Activated naive CD4-positive, alpha-beta T cell treated with anti-CD3 and anti-CD28 coated beads, Interleukin-2, amount 50 U/mL, for 72 hours (primary cell): Measurements from ENCODE around the gene IP6K1. TPM values are rescaled to one million over a fixed set of nuclear protein-coding genes. Genes with fewer than 3 reads are reported as not detected.
A peak's percentile ranks its signal among the peaks of the same experiment; 100 is the strongest.
"Not testable (repeated sequence)": the region's sequence is repeated elsewhere in the genome, so short reads cannot be mapped to it uniquely, and the experiment has no call there.

Experiments used
- ATAC-seq, 2 donors: fragments of 150-1000 bp; cut with Tn5 transposase; 2 replicates each; pipeline ENCODE4 v1.10.0; 2021; ENCODE audit warnings: mild to moderate bottlenecking in 2 of 2, moderate library complexity in 2 of 2
- DNase-seq, 2 donors: peaks; one replicate each; pipeline ENCODE4 v3.0.0; 2021 to 2022; ENCODE audit warnings: low spot score in 2 of 2
- H3K27ac Mint-ChIP-seq, 2 donors: one replicate each; pipeline ENCODE4 v1.8.0; 2022; ENCODE audit warnings: mild to moderate bottlenecking in 2 of 2, mixed read lengths in 2 of 2
- H3K36me3 Mint-ChIP-seq, 2 donors: one replicate each; pipeline ENCODE4 v1.8.0; 2022; ENCODE audit warnings: mixed read lengths in 2 of 2
- H3K9me3 Mint-ChIP-seq, 2 donors: one replicate each; pipeline ENCODE4 v1.8.0; 2022; ENCODE audit warnings: mixed read lengths in 2 of 2
- total RNA-seq, 2 donors: library from RNA; stranded (reverse); gene quantifications; one replicate each; pipeline ENCODE4 v1.2.3, GENCODE V29; 2022

IP6K1 gene
- total RNA-seq, 2 donors from 2014 or later: 26.2 to 26.9 TPM

DNA sequence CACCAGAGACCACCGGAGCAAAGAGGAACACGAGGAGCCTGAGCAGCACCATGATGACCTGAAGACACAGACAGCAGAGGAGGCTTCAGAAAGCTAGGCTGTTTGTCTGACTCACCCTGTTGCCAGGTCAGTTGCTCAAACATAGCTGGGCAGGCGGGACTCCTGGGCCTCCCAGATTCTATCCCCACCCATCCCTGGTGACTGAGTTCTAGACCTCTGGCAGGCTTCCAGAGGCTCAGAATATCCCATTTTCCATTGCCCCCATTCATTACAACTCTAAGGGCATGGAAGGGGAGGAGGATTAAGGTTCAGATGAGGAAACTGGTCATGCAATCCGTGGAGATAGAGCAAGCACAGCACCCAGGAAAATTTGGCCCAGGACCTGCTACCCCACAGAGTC lies 13.4 kb upstream of the IP6K1 start, which contains the start of gene CDHR4:
TSS of gene CDHR4 (minus strand) at position 113 of the 400 bp plus-strand sequence. CDS start at position 52, 61 bp downstream.
- DNase-seq (no peak), ATAC-seq (no peak)
- H3K36me3 Mint-ChIP-seq: no peaks in the 10 kb centered on the region
- no peak within 1 kb of the TSS for H3K27ac Mint-ChIP-seq
- H3K9me3 Mint-ChIP-seq: no peaks in the 10 kb centered on the region

GRCh38 chr3:49799105-49799504 lies 12.8 kb upstream of the IP6K1 start:
- DNase-seq (no peak), ATAC-seq (no peak)
- Mint-ChIP-seq H3K36me3 (no peaks in the 10 kb centered on the region), H3K9me3 (no peaks in the 10 kb centered on the region), H3K27ac (no peak overlapping the region)

DNA sequence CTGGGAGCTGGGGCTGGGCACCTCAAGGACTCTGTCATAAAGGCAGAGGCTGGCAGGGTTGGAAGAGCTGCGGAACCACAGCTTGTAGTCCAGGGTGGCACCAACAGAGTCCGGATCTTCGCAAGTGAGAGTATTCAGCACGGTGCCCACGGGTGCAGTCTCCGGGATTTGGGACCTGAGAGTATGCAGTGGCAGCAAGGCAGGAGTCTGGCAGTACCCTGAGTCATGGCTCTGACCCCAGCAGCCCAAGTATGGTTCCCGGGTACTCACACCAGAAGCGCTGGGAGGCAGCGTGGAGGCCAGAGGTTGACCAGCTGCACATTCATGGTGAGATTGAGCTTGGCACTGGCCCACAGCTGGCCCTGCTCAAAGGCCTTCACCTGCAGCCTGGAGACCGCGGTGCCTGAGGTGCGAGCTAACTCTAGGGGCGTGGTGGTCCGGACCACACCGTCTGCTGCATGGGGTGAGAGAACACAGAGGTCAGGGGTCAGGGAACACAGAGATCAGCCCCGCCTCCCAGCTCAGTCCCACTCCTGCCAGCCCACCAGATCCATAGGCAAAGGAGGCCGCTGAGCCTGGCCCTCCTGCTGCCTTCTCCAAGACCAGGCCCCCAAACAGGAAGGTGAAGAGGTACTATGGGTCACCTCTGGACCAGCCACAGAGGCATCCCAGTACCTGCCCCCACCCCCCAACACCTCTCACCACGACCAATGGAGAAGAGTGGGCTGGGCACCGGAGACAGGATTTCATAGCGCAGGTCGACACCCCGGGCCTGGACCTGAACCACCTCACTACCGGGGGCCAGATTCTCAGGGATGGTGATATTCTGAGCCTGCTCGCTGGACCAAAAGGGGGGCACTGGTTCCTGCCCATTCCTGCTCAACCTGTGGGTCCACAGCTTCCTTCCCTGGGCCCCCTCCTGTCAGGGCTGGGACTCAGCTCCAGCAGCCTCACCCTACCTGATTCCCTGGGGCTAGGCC lies 8.9 kb upstream of the IP6K1 start:
- H3K9me3 Mint-ChIP-seq: no peaks in the 10 kb centered on the region
- H3K27ac Mint-ChIP-seq: no peak overlapping the region
- H3K36me3 Mint-ChIP-seq: no peaks in the 10 kb centered on the region
- DNase-seq (no peak), ATAC-seq (no peak)

DNA sequence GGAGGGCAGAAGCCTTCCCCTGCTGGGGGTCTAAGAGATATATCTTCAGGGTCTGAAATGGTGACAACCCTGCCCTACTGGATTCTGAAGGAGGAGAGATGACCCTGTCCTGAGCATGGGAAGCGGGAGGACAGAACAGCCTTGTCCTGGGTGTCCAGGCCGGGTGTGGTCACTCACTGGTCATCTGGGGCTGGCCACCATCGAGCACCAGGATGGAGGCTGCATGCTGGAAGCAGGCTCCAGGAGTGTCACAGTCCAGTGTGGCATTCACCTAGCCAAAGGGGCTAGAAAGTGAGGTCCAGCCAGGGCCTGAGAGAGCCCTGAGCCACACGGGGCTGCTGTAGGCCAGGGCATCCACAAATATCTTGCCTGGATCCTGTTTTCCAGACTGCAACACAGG lies 8.1 kb upstream of the IP6K1 start:
- Mint-ChIP-seq H3K9me3 (no peaks in the 10 kb centered on the region), H3K27ac (no peak overlapping the region), H3K36me3 (no peaks in the 10 kb centered on the region)
- DNase-seq (no peak), ATAC-seq (no peak)

DNA sequence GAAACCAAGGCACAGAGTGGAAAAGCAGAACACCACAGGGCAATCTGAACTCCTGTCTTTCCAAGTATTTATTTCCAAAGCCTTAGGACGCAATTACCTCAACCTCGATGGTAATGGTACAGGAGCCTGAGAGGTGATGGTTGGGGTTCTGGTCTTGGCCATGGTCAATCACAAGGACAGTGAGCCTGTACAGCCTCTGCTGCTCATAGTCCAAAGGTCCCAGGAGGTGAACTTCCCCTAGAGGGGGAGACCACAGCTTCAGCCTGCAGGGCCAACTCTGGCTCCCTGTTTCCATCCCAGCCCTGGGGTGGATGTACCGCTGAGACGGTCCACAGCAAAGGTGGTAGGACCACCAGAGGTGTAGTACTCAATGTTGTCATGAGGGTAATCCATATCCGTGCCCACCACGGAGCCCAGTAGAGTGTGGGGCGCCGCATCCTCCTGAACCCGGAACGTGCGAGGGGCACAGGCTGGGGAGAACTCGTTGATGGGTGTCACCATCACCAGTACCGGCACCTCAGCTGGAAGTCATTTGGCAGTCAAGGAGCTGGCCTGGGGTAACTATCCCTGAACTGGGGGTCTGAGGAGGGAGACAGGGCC lies 7.2 kb upstream of the IP6K1 start:
- Mint-ChIP-seq H3K36me3 (no peaks in the 10 kb centered on the region), H3K27ac (no peak overlapping the region), H3K9me3 (no peaks in the 10 kb centered on the region)
- no peak for ATAC-seq
- no peak for DNase-seq

- no peak for ATAC-seq
Observed at GRCh38 chr3:49792371-49793150, 6.2 kb upstream of the IP6K1 start.

GRCh38 chr3:49791571-49791970 lies 5.2 kb upstream of the IP6K1 start:
- Mint-ChIP-seq H3K36me3 (no peaks in the 10 kb centered on the region), H3K27ac (no peak overlapping the region), H3K9me3 (no peaks in the 10 kb centered on the region)
- ATAC-seq (no peak), DNase-seq (peak in 1 of 2 donors; percentile 42)

More at GRCh38 chr3:49792371-49793150, 6.2 kb upstream of the IP6K1 start:
- Mint-ChIP-seq H3K9me3 (no peaks in the 10 kb centered on the region), H3K27ac (no peak overlapping the region), H3K36me3 (no peaks in the 10 kb centered on the region)
- peak in 1 of 2 donors; percentile 38 for DNase-seq

DNA sequence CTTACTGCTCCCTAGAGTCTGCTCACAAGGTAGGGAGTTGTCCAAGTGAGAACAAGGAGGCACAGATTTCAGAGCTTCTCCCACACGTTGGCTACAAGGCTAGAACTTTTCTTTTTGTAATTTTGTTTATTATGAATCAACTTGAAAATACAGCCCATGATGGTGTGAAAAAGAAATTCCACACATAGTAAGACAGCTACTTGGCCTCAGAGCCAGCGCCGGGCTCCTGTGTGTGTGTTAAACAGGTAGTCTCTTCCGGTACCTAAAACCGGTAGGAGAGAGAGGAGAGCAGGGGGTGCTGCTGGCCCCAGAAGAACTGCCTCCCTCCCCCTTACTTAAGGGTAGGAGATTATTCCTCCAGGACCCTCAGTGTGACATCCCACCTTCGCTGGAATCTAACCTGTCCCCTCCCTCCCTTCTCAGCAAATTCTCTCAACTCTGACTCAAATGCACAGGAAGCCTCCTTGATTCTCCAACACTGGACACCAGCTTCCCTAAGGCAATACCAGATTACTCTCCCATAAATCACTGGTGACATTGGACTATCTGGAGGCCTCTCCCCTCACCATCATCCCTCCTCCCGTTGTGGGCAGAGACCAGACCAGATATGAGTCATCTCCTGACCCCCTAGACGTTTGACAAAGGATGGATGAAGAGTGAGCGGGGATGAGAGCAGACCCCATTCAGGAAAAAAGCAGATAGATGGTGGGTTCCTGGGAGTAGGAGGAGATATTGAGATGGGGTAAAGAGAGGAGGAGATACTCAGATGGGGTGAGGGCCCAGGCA lies 4.5 kb upstream of the IP6K1 start:
- peaks cover 0 to under 1% of the 10 kb centered on the region in 2 donors for H3K36me3 Mint-ChIP-seq
- no peaks in the 10 kb centered on the region for H3K9me3 Mint-ChIP-seq
- no peak for ATAC-seq
- peak in 1 of 2 donors; percentile 11 for DNase-seq
- no peak overlapping the region for H3K27ac Mint-ChIP-seq

DNA sequence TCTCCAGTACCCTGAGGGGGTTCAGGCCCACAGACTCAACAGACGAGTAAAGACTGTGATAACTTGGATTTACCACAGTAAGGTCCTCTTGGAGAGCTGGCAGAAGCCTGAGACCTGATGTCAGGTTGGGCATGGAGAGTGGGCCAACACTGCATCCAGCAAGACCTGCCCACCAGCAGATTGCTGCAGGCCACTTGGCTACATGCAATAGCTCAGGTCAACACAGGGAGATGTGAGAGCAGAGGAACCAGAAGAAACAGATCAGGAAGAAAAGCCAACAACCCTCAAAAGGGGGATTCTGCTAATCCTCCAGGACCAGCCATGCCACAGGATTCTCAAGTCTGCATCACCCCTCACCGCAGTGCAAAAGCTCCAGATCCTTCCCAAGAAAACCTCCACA lies 1.7 kb upstream of the IP6K1 start:
- Mint-ChIP-seq H3K36me3 (peaks cover 6 to 7% of the 10 kb centered on the region in 2 donors), H3K27ac (peak overlapping the region in 1 of 2 donors; percentile 96), H3K9me3 (no peaks in the 10 kb centered on the region)
- no peak for DNase-seq
- no peak for ATAC-seq

DNA sequence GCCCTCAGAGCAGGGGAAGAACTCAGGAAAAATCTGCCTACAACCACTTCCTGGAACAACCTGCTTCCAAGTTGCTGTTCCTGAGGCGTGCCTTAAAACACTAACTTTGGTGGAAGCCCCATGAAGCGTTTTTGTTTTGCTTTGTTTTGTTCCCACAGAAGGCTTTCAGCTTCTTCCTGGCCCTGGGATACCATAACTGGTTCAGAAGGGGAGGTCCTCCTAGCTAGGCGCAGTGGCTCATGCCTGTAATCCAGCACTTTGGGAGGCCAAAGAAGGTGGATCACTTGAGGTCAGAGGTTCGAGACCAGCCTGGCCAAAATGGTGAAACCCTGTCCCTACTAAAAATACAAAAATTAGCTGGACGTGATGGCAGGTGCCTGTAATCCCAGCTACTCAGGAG lies 1.2 kb upstream of the IP6K1 start:
- ATAC-seq: no peak
- Mint-ChIP-seq H3K27ac (peak overlapping the region; percentile 36 to 96), H3K9me3 (no peaks in the 10 kb centered on the region), H3K36me3 (peaks cover 6 to 7% of the 10 kb centered on the region in 2 donors)
- DNase-seq: no peak

DNA sequence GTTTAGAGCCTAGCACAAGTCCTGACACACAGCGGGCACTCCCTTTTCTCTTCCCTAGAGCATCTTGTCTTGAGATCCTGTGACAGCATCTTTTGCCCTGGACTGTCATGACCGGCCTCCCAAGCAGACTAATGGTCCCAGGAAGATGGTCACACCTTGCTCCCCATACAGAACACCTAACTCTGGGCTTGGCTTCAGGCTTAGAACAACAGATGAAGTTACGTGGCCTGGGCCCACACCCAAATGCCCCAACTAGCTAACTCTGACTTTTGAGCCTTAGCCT lies 781 bp upstream of the IP6K1 start:
- ATAC-seq: no peak
- Mint-ChIP-seq H3K9me3 (no peaks in the 10 kb centered on the region), H3K27ac (peak overlapping the region; percentile 96), H3K36me3 (peaks cover 6 to 7% of the 10 kb centered on the region in 2 donors)
- DNase-seq: no peak

DNA sequence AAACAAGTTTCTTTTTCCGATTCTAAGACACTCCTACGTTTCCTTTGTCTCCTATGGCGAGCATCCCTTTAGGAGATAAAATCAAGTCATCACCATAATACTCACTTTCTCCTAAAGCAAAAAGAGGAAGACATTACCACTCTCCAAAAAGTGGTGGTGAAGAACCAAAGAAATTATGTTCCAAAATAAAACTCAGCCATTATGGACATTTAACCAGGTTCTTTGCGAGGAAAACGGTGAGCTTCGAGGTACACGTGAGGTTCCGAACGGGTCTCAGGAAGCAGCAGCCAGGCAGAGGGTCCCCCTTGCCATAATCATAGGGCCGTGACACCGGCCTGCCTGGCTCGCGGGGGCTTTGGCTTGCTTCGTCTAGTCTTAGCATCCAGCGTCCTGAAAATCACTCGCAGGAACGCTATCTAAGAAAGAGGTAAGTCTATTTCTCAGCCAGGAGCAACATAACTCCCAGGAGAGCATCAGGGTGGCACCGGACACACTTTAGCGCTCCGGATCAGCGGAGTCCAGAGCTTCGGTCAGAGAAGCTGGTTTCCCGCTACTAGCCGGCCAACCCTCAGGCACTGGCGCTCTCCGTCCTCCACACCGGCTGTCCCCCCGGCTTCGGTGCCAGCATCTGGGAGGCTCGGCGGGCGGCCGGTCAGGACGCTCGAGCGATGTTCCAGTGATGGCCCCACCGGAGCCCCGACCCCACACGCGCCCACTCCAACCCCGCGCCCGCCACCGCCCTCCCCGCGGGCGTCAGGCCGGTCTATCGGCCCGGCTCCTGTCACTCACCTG lies 581 bp downstream of the IP6K1 start:
- Mint-ChIP-seq H3K9me3 (no peaks in the 10 kb centered on the region), H3K36me3 (peaks cover 6 to 7% of the 10 kb centered on the region in 2 donors), H3K27ac (peak overlapping the region; percentile 93 to 96)
- ATAC-seq (peak; percentile 38 to 44), DNase-seq (no peak)

DNA sequence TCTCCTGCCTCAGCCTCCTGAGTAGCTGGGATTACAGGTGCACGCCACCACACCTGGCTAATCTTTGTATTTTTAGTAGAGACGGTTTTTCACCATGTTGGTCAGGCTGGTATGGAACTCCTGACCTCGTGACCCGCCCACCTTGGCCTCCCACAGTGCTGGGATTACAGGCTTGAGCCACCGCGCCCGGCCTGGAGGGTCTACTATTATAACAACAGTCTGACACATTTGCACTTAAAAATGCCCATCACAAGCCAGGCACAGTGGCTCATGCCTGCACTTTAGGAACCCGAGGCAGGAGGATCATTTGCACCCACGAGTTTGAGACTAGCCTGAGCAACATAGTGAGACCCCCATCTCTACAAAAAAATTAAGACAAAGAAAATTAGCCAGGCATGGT lies 4.1 kb downstream of the IP6K1 start:
- H3K27ac Mint-ChIP-seq, ATAC-seq, DNase-seq, H3K9me3 Mint-ChIP-seq, H3K36me3 Mint-ChIP-seq: not testable (repeated sequence)

GRCh38 chr3:49781415-49782199 lies 4.7 kb downstream of the IP6K1 start:
- H3K27ac Mint-ChIP-seq: no peak overlapping the region
- DNase-seq: no peak
- ATAC-seq: no peak
- no peaks in the 10 kb centered on the region for H3K9me3 Mint-ChIP-seq
- H3K36me3 Mint-ChIP-seq: peaks cover 6 to 7% of the 10 kb centered on the region in 2 donors

DNA sequence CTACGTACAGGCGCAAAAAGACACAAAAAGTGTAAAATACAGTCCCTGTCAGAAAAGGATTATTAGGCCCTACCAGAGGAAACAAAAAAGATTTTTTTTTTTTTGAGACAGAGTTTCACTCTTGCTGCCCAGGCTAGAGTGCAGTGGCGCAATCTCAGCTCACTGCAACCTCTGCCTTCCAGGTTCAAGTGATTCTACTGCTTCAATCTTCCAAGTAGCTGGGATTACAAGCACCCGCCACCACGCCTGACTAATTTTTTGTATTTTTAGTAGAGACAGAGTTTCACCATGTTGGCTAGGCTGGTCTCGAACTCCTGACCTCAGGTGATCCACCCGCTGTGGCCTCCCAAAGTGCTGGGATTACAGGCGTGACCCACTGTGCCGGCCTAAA lies 5.4 kb downstream of the IP6K1 start:
- not testable (repeated sequence) for H3K27ac Mint-ChIP-seq, H3K9me3 Mint-ChIP-seq, ATAC-seq, DNase-seq, H3K36me3 Mint-ChIP-seq
